ENCODE measurements around the gene FGD4.
"Not testable (repeated sequence)": the region's sequence is repeated elsewhere in the genome, so short reads cannot be mapped to it uniquely, and the experiment has no call there.

FGD4 gene

GRCh38 chr12:32494656-32495055, 95.3 kb downstream of the FGD4 start:
- DNase-seq (ENCODE audit: low read depth, low spot score) = no peak

GRCh38 chr12:32496946-32497345, 97.6 kb downstream of the FGD4 start:
- DNase-seq (ENCODE audit: low read depth, low spot score) = no peak

- DNase-seq (ENCODE audit: low read depth, low spot score) = no peak
Observed at GRCh38 chr12:32497864-32498263, 98.5 kb downstream of the FGD4 start.

GRCh38 chr12:32499048-32499447, 99.7 kb downstream of the FGD4 start:
- no peak for DNase-seq (ENCODE audit: low read depth, low spot score)

GRCh38 chr12:32501835-32502333, 102.5 kb downstream of the FGD4 start:
- DNase-seq (ENCODE audit: low read depth, low spot score) = no peak

- DNase-seq (ENCODE audit: low read depth, low spot score) = no peak
Observed at GRCh38 chr12:32502693-32503502, 103.5 kb downstream of the FGD4 start.

- no peak for DNase-seq (ENCODE audit: low read depth, low spot score)
Observed at GRCh38 chr12:32503730-32504129, 104.4 kb downstream of the FGD4 start.

GRCh38 chr12:32504591-32504990, 105.2 kb downstream of the FGD4 start:
- DNase-seq (ENCODE audit: low read depth, low spot score) = no peak

GRCh38 chr12:32505067-32505945, 105.9 kb downstream of the FGD4 start:
- DNase-seq (ENCODE audit: low read depth, low spot score) = no peak

- not testable (repeated sequence) for DNase-seq (ENCODE audit: low read depth, low spot score)
Observed at GRCh38 chr12:32507096-32507941, 108.0 kb downstream of the FGD4 start.

GRCh38 chr12:32507942-32508320, 108.6 kb downstream of the FGD4 start:
- DNase-seq (ENCODE audit: low read depth, low spot score) = no peak

GRCh38 chr12:32508626-32509025, 109.3 kb downstream of the FGD4 start:
- DNase-seq (ENCODE audit: low read depth, low spot score) = no peak

GRCh38 chr12:32509328-32510091, 110.2 kb downstream of the FGD4 start:
- no peak for DNase-seq (ENCODE audit: low read depth, low spot score)

GRCh38 chr12:32511976-32512375, 112.6 kb downstream of the FGD4 start:
- not testable (repeated sequence) for DNase-seq (ENCODE audit: low read depth, low spot score)

GRCh38 chr12:32512379-32512778, 113.0 kb downstream of the FGD4 start:
- DNase-seq (ENCODE audit: low read depth, low spot score) = no peak

- DNase-seq (ENCODE audit: low read depth, low spot score) = no peak
Observed at GRCh38 chr12:32512910-32513309, 113.6 kb downstream of the FGD4 start.

- no peak for DNase-seq (ENCODE audit: low read depth, low spot score)
Observed at GRCh38 chr12:32515137-32515873, 115.9 kb downstream of the FGD4 start.

- DNase-seq (ENCODE audit: low read depth, low spot score) = no peak
Observed at GRCh38 chr12:32516230-32516629, 116.9 kb downstream of the FGD4 start.

GRCh38 chr12:32517966-32518365, 118.6 kb downstream of the FGD4 start:
- DNase-seq (ENCODE audit: low read depth, low spot score) = no peak

- no peak for DNase-seq (ENCODE audit: low read depth, low spot score)
Observed at GRCh38 chr12:32519047-32519446, 119.7 kb downstream of the FGD4 start.
